Choroid plexus epithelial cell (primary cell): Measurements from ENCODE around the gene FAR2.
"Not testable (repeated sequence)": the region's sequence is repeated elsewhere in the genome, so short reads cannot be mapped to it uniquely, and the experiment has no call there.

Experiments
- DNase-seq: peaks from one replicate; pipeline ENCODE4 v3.0.0-alpha.2; 2010; ENCODE audit warnings: low read depth
- H3K4me3 ChIP-seq: 2 replicates; pipeline ENCODE4 v1.5.1; 2011; ENCODE audit warnings: low read depth, mild to moderate bottlenecking, control low read depth, low read length, moderate library complexity
- TF ChIP-seq, protein P1 (sequence below): conservative IDR thresholded peaks from 2 replicates; pipeline ENCODE4 v1.5.1; 2011; ENCODE audit warnings: low read depth, mild to moderate bottlenecking, control low read depth, inconsistent platforms, low read length, moderate library complexity

Gene FAR2

DNA sequence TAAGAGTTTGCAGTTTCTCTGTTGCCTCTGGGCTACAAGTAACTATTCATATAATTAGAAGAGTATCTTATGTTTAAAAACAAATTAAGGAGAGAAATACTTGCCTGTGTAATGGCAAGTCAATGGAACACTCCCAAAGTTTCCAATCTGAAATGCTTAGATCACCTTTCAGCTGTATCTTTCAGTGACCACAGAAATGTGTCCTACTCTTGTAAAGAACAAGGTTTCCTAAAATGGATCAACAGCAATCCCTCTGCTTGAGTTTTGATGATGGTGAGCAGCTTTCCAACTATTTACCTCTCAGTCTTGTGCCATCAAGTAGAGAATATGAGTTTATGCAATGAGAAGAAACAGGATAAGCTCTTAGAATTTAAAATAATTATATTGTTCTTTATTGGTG lies 139.0 kb downstream of the FAR2 start:
- no peak for DNase-seq
- TF ChIP-seq, protein P1, sequence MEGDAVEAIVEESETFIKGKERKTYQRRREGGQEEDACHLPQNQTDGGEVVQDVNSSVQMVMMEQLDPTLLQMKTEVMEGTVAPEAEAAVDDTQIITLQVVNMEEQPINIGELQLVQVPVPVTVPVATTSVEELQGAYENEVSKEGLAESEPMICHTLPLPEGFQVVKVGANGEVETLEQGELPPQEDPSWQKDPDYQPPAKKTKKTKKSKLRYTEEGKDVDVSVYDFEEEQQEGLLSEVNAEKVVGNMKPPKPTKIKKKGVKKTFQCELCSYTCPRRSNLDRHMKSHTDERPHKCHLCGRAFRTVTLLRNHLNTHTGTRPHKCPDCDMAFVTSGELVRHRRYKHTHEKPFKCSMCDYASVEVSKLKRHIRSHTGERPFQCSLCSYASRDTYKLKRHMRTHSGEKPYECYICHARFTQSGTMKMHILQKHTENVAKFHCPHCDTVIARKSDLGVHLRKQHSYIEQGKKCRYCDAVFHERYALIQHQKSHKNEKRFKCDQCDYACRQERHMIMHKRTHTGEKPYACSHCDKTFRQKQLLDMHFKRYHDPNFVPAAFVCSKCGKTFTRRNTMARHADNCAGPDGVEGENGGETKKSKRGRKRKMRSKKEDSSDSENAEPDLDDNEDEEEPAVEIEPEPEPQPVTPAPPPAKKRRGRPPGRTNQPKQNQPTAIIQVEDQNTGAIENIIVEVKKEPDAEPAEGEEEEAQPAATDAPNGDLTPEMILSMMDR = no peak
- H3K4me3 ChIP-seq = no peak overlapping the region

DNA sequence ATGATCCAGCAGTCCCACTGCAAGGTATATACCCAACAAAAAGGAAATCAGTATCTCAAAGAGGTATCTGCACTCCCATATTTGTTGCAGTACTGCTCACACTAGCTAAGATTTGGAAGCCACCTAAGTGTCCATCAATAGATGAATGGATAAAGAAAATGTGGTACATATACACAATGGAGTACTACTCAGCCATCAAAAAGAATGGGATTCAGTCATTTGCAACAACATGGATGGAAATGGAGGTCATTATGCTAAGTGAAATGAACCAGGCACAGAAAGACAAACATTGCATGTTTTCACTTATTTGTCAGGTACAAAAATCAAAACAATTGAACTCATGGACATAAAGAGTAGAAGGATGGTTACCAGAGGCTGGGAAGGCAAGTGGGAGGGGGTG lies 141.4 kb downstream of the FAR2 start:
- not testable (repeated sequence) for DNase-seq, H3K4me3 ChIP-seq

DNA sequence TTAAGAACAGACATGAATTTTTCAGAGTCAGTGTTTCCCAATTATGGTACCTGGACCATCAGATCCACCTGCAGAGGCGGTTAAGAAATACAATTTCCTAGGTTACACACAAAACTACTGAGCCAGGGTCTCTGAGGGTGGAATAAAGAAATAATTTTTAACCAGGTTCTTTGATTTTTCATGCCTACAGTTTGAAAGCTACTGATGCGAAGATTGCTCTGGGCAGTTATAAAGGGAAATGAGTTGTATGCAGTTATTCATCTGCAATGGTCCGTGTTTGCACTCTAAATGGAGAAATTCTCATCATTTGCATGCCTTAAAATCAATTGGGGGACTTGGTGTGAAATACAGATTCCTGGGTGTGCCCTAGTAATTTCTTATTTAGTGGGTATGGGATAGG lies 142.1 kb downstream of the FAR2 start:
- TF ChIP-seq, protein P1 = no peak
- DNase-seq = no peak
- H3K4me3 ChIP-seq = no peak overlapping the region

DNA sequence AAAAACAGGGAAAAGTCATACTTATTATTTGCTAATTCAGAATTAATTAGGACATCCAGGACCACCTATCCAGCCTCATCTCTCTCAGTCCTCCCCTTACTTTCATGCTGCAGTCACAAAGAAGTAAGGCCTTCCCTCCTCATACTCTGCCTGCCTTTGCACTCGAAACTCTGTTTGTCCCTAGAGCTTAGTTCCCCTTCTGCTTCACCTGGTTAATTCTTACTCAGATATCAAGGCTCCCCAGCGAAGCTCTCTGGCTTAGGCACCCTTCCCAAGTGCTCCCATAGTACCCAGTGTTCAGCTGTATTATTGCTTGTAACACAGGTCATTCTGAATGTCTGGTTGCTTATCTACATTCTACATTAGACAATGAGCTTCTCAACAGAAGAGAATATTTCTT lies 150.6 kb downstream of the FAR2 start:
- H3K4me3 ChIP-seq = no peak overlapping the region
- DNase-seq = no peak
- TF ChIP-seq, protein P1 = no peak

DNA sequence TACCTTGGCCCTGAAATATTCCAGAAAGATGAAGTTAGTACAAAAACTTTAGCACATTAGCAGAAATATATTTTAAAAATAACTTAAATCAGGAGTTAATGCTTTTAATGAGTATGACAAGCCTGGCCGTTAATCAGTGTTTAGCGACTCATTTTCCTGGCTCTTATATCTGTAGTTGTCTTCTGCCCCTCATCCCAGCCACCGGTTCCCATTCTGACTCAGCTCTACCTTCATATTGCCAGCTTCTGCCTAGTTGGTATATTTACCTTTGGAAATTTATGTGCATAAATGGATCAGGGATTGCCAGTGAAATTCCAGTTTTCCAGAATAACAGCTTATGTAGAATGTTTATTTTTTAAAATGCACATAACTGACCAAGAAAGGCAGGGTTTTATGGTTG lies 152.0 kb downstream of the FAR2 start:
- no peak overlapping the region for H3K4me3 ChIP-seq
- TF ChIP-seq, protein P1 = no peak
- no peak for DNase-seq

DNA sequence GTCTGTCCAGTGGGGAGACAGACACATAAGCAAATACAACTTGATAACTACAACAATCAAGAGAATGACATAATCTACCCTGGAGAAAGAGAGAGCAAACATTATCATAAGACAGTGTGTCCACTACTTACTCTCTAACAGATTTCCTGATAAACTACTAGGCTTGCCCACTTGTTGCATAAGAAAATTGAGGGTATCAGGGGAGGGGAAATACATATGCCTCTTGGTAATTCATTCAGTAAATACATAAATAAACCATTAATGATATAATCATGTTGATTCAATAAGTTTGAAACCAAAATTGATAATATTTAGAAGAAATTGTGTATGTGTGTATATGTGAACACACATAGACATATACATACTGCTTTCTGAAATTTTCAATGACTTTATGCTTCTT lies 155.3 kb downstream of the FAR2 start:
- no peak for DNase-seq
- no peak overlapping the region for H3K4me3 ChIP-seq
- TF ChIP-seq, protein P1 = no peak

DNA sequence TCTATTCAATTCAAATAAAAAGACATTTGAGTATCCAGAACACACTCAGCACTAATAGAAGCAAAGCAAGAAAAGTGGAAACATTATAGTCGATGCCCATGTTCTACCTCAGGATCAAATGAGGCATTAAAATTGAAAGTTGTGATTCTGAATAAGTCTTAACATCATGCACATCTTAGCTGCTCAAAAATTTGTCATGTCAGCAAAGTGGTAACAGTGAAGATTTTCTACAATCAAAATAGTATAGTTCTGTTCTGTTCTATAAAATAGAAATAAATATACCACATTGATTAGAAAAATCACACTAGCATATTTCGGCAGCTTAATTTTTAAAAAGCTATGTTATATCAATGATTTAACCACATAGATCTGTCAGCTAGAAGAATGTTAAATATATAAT lies 157.2 kb downstream of the FAR2 start:
- no peak for DNase-seq
- H3K4me3 ChIP-seq = no peak overlapping the region
- TF ChIP-seq, protein P1 = no peak

DNA sequence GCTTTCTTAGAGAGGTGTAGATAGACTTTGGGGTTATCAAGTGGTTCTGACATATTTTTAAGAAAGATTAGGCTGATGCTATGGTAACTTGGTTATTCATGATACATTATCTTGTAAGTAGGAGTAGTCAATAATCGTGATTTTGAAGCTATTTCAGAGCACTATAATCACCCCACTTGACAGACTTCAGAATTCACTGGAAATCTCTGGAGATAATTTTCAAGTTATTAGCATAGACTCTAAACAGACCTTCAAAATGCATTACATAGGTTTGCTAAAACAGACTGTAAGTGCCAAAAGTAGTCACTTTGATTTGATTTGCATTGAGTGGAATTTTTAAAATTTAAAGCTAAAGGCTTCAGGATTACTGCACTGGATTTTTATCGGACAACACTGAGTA lies 157.6 kb downstream of the FAR2 start:
- H3K4me3 ChIP-seq = no peak overlapping the region
- TF ChIP-seq, protein P1 = no peak

More for the DNA sequence above, 157.6 kb downstream of the FAR2 start:
- no peak for DNase-seq
